Measurements from ENCODE around the gene SAP30L. TPM values are rescaled to one million over a fixed set of nuclear protein-coding genes. Genes with fewer than 3 reads are reported as not detected.

Gene SAP30L
- total RNA-seq, 3 donors from 2014 or later = 29.7 to 54.4 (median 43.7) TPM

DNA sequence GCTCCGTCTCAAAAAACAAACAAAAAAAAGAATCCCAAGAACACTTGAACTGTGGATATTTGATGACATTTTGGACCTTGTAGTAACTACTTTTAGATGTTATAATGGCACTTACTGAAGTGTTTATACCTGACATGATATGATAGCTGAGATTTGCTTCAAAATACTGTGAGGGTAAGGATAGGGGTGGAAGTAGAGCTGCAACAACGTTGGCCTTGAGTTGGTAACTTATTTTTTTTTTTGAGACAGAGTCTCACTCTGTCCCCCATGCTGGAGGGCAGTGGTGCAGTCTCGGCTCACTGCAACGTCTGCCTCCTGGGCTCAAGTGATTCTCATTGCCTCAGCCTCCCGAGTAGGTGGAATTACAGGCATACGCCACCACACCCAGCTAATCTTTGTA is 30.7 kb upstream of the SAP30L start:
- Histone ChIP-seq H3K4me1 (no peaks in the 10 kb centered on the region), H3K27me3 (no peaks in the 10 kb centered on the region), H3K27ac (no peak overlapping the region), H3K9me3 (no peaks in the 10 kb centered on the region), H3K36me3 (no peaks in the 10 kb centered on the region), H3K4me3 (no peak overlapping the region)
- TF ChIP-seq POLR2A (IDR thresholded peaks at IDR 0.05) (no peak), POLR2AphosphoS5 (IDR thresholded peaks at IDR 0.05) (no peak)
- TF ChIP-seq, protein P1, sequence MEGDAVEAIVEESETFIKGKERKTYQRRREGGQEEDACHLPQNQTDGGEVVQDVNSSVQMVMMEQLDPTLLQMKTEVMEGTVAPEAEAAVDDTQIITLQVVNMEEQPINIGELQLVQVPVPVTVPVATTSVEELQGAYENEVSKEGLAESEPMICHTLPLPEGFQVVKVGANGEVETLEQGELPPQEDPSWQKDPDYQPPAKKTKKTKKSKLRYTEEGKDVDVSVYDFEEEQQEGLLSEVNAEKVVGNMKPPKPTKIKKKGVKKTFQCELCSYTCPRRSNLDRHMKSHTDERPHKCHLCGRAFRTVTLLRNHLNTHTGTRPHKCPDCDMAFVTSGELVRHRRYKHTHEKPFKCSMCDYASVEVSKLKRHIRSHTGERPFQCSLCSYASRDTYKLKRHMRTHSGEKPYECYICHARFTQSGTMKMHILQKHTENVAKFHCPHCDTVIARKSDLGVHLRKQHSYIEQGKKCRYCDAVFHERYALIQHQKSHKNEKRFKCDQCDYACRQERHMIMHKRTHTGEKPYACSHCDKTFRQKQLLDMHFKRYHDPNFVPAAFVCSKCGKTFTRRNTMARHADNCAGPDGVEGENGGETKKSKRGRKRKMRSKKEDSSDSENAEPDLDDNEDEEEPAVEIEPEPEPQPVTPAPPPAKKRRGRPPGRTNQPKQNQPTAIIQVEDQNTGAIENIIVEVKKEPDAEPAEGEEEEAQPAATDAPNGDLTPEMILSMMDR (IDR thresholded peaks at IDR 0.05) = no peak
- intact Hi-C loops (cut with DNase I; ENCODE audit: low total_unique reads) = no loop called here
- no peak for DNase-seq (ENCODE audit: low spot score in 2 of 2)

DNA sequence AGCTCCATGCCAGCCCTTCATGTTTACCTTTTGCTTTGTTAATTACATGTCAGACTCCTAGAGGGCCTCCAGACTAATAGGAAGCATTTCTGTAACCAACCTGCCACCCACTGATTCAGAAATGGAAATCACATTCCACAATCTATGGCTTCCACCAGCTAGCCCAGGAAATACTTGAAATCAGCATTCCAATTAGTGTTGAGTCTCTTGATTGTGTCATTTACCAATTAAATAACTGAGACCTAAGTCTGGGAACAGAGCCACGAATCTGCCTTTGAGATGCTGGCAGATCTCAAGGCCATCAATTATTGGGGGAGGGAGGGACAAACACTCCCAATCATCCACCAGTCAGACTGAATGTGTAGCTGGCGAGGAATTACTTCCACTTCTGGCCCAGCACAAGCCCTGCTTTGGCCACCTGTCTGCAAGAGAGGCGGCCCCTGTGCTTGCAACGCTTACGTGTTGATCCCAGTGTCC is 27.4 kb upstream of the SAP30L start:
- Histone ChIP-seq H3K4me1 (no peaks in the 10 kb centered on the region), H3K27ac (no peak overlapping the region), H3K36me3 (no peaks in the 10 kb centered on the region), H3K9me3 (no peaks in the 10 kb centered on the region), H3K4me3 (no peak overlapping the region), H3K27me3 (no peaks in the 10 kb centered on the region)
- TF ChIP-seq POLR2A (IDR thresholded peaks at IDR 0.05) = no peak
- TF ChIP-seq, protein P1 (IDR thresholded peaks at IDR 0.05) = no peak
- TF ChIP-seq POLR2AphosphoS5 (IDR thresholded peaks at IDR 0.05) = no peak
- DNase-seq (ENCODE audit: low spot score in 2 of 2) = no peak
- intact Hi-C loops (cut with DNase I; ENCODE audit: low total_unique reads) = no loop called here

DNA sequence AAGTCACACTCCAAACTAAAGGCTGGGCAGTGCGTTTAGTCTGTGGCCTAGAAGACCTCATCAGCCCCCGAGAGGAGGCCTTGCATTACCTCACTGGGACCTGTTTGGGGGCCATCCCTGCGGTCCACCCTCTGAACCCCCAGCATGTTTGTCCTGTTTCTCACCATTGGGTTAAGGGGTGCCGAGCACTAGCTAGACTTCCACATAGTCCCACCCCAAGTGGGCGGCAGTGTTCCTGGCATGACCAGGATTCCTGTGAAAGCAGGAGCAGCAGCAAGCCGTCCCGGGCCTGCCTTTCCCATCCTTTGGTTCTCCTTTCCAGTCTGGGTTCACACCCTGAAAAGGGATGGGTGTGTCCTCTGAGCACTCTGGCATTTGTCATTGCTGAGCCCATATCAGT is 26.6 kb upstream of the SAP30L start:
- no peak for DNase-seq (ENCODE audit: low spot score in 2 of 2)
- Histone ChIP-seq H3K4me3 (no peak overlapping the region), H3K4me1 (no peaks in the 10 kb centered on the region), H3K36me3 (no peaks in the 10 kb centered on the region), H3K27ac (no peak overlapping the region), H3K27me3 (no peaks in the 10 kb centered on the region), H3K9me3 (no peaks in the 10 kb centered on the region)
- no peak for TF ChIP-seq POLR2AphosphoS5 (IDR thresholded peaks at IDR 0.05)
- no peak for TF ChIP-seq POLR2A (IDR thresholded peaks at IDR 0.05)
- TF ChIP-seq, protein P1 (IDR thresholded peaks at IDR 0.05) = no peak
- intact Hi-C loops (cut with DNase I; ENCODE audit: low total_unique reads) = no loop called here

DNA sequence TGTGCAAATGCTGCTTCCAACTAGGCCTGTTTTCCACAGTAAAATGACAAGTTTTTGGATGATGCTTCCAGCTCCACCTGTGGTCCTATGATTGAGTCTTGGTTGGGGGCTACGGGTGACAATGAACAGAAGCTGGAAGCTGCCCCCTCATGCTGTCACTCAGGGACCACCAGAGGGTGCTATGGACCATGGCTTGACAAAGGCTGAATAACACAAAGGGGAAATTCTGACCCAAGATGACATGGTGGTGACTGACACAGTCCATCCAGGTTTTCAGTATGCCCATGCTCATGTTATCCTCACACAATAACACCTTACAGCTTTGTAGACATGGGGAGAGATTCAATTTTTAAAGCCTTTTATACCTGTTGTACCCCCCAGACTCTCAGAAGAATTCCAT is 23.9 kb upstream of the SAP30L start:
- intact Hi-C loops (cut with DNase I; ENCODE audit: low total_unique reads) = no loop called here
- no peaks in the 10 kb centered on the region for H3K9me3 ChIP-seq
- H3K27ac ChIP-seq = no peak overlapping the region
- no peak overlapping the region for H3K4me3 ChIP-seq
- no peaks in the 10 kb centered on the region for H3K27me3 ChIP-seq
- H3K4me1 ChIP-seq = no peaks in the 10 kb centered on the region
- DNase-seq (ENCODE audit: low spot score in 2 of 2) = no peak
- no peaks in the 10 kb centered on the region for H3K36me3 ChIP-seq
- TF ChIP-seq POLR2A (IDR thresholded peaks at IDR 0.05) (no peak), POLR2AphosphoS5 (IDR thresholded peaks at IDR 0.05) (no peak)
- TF ChIP-seq, protein P1 (IDR thresholded peaks at IDR 0.05) = no peak

DNA sequence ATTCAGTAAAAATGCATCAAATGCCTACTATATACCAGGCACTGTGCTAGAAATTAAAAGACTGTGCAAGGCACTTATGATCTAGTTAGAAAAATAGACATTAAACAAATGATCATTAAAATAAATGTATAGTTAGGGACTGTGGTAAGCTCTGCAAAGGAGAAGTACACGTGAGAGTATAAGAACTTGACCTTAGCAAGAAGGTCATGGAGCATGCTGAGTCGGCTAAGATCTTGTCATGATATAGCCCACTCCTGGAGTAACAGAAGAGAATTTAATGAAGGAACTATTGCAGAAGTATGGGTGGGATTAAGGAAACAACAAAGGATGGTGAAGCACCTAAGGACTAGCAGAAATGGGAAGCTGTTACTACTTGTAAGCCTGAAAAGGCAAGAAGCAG is 23.5 kb upstream of the SAP30L start:
- intact Hi-C loops (cut with DNase I; ENCODE audit: low total_unique reads) = no loop called here
- H3K9me3 ChIP-seq = no peaks in the 10 kb centered on the region

More for the DNA sequence above, 23.5 kb upstream of the SAP30L start:
- no peak overlapping the region for H3K27ac ChIP-seq
- no peaks in the 10 kb centered on the region for H3K4me1 ChIP-seq
- no peaks in the 10 kb centered on the region for H3K36me3 ChIP-seq
- H3K27me3 ChIP-seq = no peaks in the 10 kb centered on the region
- H3K4me3 ChIP-seq = no peak overlapping the region
- no peak for DNase-seq (ENCODE audit: low spot score in 2 of 2)
- TF ChIP-seq, protein P1 (IDR thresholded peaks at IDR 0.05) = no peak

Data from breast epithelium (tissue), 4 donors.